Muscle layer of colon (tissue), 2 donors: ENCODE measurements around the gene SMG5.

Source experiments
- H3K27ac ChIP-seq: one replicate; pipeline ENCODE4 v1.7.0; 2013; ENCODE audit warnings: low read depth, mild to moderate bottlenecking, low read length, moderate library complexity
- H3K27me3 ChIP-seq, 2 donors: one replicate each; pipeline ENCODE4 v1.7.0; 2013; ENCODE audit warnings: low read length in 2 of 2, mild to moderate bottlenecking in 2 of 2; ENCODE audit not compliant: insufficient read depth in 2 of 2, control insufficient read depth in 1 of 2
- H3K36me3 ChIP-seq: one replicate; pipeline ENCODE4 v1.7.0; 2013; ENCODE audit warnings: mild to moderate bottlenecking, low read length; ENCODE audit not compliant: insufficient read depth
- H3K4me1 ChIP-seq: one replicate; pipeline ENCODE4 v1.7.0; 2013; ENCODE audit warnings: mild to moderate bottlenecking, low read length; ENCODE audit not compliant: insufficient read depth
- H3K4me3 ChIP-seq, 2 donors: one replicate each; pipeline ENCODE4 v1.7.0; 2013; ENCODE audit warnings: low read length in 2 of 2, low read depth in 1 of 2, mild to moderate bottlenecking in 1 of 2, moderate library complexity in 1 of 2
- H3K9ac ChIP-seq: one replicate; pipeline ENCODE4 v1.7.0; 2013; ENCODE audit warnings: low read length
- H3K9me3 ChIP-seq: one replicate; pipeline ENCODE4 v1.7.0; 2013; ENCODE audit warnings: mild to moderate bottlenecking, low read length
- donor health status: abdominal sarcoma.
- donor health status: Adenocarcinoma of cecum.

SMG5 gene

GRCh38 chr1:156203331-156203730, 79.3 kb downstream of the SMG5 start:
- Histone ChIP-seq H3K9me3 (no peaks in the 10 kb centered on the region), H3K36me3 (peaks cover 40% of the 10 kb centered on the region), H3K4me3 (no peak overlapping the region), H3K27ac (no peak overlapping the region), H3K4me1 (peaks cover 20% of the 10 kb centered on the region), H3K9ac (no peak overlapping the region), H3K27me3 (no peaks in the 10 kb centered on the region)

- Histone ChIP-seq H3K4me1 (peaks cover 29% of the 10 kb centered on the region), H3K27ac (no peak overlapping the region), H3K27me3 (no peaks in the 10 kb centered on the region), H3K9me3 (no peaks in the 10 kb centered on the region), H3K36me3 (peaks cover 26% of the 10 kb centered on the region), H3K9ac (no peak overlapping the region), H3K4me3 (no peak overlapping the region)
These were observed 82.6 kb downstream of the SMG5 start for GRCh38 chr1:156200044-156200443.
